Rectal smooth muscle tissue (tissue), 1 donor: ENCODE results near the gene CNTNAP5.

ENCODE experiments used
- H3K27ac ChIP-seq: one replicate; pipeline ENCODE4 v1.7.0; 2013; ENCODE audit warnings: low read depth, low read length, inconsistent platforms
- H3K27me3 ChIP-seq: one replicate; pipeline ENCODE4 v1.7.0; 2013; ENCODE audit warnings: low read length; ENCODE audit not compliant: control insufficient read depth, insufficient read depth
- H3K36me3 ChIP-seq: one replicate; pipeline ENCODE4 v1.7.0; 2013; ENCODE audit warnings: low read length; ENCODE audit not compliant: control insufficient read depth, insufficient read depth
- H3K4me1 ChIP-seq: one replicate; pipeline ENCODE4 v1.7.0; 2013; ENCODE audit warnings: low read length; ENCODE audit not compliant: control insufficient read depth, insufficient read depth
- H3K4me3 ChIP-seq: one replicate; pipeline ENCODE4 v1.7.0; 2013; ENCODE audit warnings: low read length
- H3K9ac ChIP-seq: one replicate; pipeline ENCODE4 v1.7.0; 2013; ENCODE audit warnings: low read length

Gene CNTNAP5

DNA sequence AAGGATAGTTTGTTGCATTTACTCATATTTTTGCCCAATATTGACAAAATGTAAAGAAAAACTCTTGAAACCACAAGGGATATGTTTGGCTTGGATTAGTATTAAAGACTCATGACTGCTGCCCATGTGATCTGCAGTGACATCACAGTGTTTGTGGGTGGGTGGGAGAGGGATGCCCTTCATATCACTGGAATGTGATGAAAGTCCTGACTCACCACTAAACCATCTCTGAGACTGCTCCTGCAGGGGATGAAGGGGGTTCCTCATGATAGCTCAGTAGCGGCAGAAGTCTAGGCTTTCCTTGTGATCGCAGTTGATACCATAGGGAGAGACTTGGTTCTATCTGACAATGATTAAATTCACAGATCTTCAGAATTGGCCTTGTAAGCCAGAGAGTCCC is 451.2 kb downstream of the CNTNAP5 start:
- Histone ChIP-seq H3K9ac (no peak overlapping the region), H3K4me3 (no peak overlapping the region), H3K36me3 (no peaks in the 10 kb centered on the region), H3K27ac (no peak overlapping the region), H3K4me1 (no peaks in the 10 kb centered on the region), H3K27me3 (no peaks in the 10 kb centered on the region)

DNA sequence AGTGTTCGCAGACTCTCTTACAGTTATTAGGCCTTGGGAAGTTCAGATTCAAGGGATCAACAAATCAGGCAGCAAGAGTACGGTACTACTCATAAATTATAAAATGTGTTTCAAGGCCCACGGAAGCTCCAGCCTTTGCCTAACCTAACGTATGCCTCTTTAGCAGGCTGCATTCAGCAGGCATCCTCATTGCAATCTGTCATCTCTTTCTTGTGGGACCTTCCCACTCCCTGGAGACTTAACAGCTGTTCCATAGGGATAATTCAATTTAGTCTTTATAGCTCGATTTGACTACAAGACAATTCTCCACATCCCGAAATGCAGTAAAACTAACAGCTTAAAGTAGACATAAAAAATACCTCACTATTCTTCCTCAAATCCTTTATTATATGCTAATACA is 453.7 kb downstream of the CNTNAP5 start:
- H3K4me1 ChIP-seq: no peaks in the 10 kb centered on the region

DNA sequence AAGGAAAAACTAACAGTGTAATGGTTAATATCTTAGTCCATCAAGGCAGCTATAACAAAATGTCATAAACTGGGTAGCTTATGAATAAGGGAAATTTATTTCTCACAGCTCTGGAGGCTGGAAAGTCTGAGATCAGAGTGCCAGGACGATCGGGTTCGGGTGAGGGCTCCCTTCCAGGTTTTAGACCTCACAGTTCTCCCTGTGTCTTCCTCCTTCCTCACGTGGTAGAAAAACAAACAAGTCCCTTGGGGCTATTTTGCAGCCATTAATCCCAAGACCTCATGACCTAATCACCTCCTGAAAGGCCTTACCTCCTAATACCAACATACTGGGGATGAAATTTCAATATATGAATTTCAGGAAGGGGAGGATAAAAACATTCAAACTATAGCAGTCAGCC is 455.9 kb downstream of the CNTNAP5 start:
- Histone ChIP-seq H3K4me1 (no peaks in the 10 kb centered on the region), H3K9ac (no peak overlapping the region)

More for the DNA sequence above, 453.7 kb downstream of the CNTNAP5 start:
- no peaks in the 10 kb centered on the region for H3K27me3 ChIP-seq
- H3K9ac ChIP-seq: no peak overlapping the region
- no peak overlapping the region for H3K27ac ChIP-seq
- no peak overlapping the region for H3K4me3 ChIP-seq
- H3K36me3 ChIP-seq: no peaks in the 10 kb centered on the region

DNA sequence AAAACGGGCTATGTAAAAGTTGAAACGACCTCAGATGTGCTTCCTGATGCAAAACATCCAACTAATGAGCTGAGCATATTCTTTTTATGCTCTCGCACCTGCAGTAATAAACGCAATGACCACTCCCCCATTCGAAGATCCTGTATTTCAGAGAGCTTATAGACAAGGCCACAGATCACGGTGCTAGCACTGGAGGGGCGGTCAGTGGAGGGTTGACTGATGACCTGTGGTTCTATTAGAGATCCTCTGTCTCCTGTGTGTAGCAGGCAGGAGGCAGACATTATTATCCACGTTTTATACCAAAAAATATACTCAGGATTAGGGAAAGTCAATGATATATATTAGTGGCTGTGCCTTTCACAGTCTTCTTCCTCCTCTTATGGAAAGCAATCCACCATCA is 457.0 kb downstream of the CNTNAP5 start:
- no peaks in the 10 kb centered on the region for H3K27me3 ChIP-seq
- no peak overlapping the region for H3K27ac ChIP-seq
- no peak overlapping the region for H3K4me3 ChIP-seq

More for the DNA sequence above, 455.9 kb downstream of the CNTNAP5 start:
- Histone ChIP-seq H3K27ac (no peak overlapping the region), H3K36me3 (no peaks in the 10 kb centered on the region), H3K4me3 (no peak overlapping the region), H3K27me3 (no peaks in the 10 kb centered on the region)

DNA sequence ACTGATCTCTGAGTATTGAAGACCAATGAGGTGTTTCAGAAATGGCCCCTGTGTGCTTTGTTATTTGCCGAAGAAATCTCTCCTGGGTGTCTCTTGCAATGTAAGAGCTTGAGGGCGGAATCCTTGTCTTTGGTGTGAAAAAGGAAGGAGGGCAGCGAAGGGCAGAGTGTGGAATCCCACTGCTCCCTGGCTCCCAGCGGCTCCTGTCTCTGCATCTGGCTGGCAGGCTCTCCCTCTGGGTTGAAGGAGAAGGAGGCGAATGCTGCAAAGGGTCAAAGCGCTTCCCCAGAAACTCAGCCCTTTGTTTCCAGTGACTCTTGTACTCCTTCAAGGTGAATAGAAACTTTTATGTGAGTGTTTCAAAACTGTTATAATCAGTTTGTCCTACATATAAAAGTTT is 457.5 kb downstream of the CNTNAP5 start:
- Histone ChIP-seq H3K27ac (no peak overlapping the region), H3K9ac (no peak overlapping the region), H3K4me1 (no peaks in the 10 kb centered on the region), H3K4me3 (no peak overlapping the region), H3K36me3 (no peaks in the 10 kb centered on the region), H3K27me3 (no peaks in the 10 kb centered on the region)

More for the DNA sequence above, 457.0 kb downstream of the CNTNAP5 start:
- H3K4me1 ChIP-seq: no peaks in the 10 kb centered on the region
- H3K9ac ChIP-seq: no peak overlapping the region
- no peaks in the 10 kb centered on the region for H3K36me3 ChIP-seq

DNA sequence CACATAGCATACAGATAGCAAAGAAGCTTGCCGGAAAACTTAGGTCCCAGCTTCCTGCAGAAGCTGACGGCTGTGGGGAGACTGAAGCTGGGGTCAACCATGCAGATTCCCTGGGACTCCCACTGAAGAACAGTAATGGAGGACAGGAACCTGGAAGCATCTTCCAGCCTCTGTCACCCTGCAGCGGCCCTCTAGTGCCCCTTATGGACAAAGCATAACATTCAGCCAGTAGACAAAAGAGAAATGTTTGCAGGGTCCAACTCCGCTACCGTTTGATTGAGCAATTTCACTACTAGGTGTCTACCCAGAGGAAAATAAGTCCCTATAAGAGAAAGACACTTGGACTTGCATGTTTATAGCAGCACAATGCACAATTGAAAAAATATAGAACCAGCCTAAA is 460.6 kb downstream of the CNTNAP5 start:
- H3K27me3 ChIP-seq: no peaks in the 10 kb centered on the region
- H3K9ac ChIP-seq: no peak overlapping the region
- no peak overlapping the region for H3K4me3 ChIP-seq
- H3K27ac ChIP-seq: no peak overlapping the region
- H3K4me1 ChIP-seq: no peaks in the 10 kb centered on the region
- H3K36me3 ChIP-seq: no peaks in the 10 kb centered on the region

DNA sequence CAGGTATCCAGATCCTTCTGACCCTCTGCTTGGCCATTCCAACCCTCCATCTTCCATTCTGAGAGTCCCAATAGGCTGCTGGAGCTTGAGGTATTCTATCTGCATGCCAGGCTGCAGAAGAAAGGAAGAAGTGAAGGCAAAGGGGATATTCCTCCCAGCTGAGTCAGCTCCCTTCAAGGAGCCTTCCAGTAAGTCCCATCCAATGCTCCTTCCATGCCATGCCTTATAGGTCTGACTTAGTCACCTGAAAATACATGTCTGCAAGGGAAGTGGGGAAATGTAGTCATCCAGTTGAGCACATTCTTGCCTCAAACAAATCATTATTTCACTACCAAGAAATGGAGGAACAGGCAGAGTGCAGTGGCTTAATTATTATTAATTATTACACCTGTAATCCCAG is 464.6 kb downstream of the CNTNAP5 start:
- Histone ChIP-seq H3K4me3 (no peak overlapping the region), H3K4me1 (no peaks in the 10 kb centered on the region), H3K9ac (no peak overlapping the region), H3K36me3 (no peaks in the 10 kb centered on the region), H3K27ac (no peak overlapping the region), H3K27me3 (no peaks in the 10 kb centered on the region)

DNA sequence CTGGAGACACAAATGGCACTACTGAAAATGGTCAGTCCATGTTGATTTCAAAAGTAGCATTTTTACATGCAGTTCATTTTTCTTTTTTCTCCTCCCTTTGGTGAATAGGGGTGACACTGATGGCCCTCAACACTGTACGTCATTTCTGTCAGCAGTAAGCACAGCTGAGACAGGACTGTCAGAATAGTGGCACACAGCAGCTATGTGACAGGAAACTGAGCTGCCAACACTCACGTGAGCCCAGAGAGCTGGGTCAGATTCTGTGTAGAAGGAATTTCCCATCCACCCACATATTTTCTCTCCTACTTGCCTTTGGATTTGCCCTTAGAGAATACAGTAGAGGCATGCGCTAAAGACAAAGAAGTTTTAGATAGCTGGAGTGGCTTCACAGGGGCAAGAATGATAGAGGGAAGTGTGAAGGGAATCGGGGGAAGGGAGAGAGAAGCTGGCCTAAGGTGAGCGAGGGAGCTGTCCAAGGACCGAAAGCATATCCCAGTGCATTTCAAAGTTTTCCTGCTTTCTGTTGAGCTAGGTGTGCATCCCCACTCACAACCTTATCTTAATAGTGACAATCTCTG is 476.6 kb downstream of the CNTNAP5 start:
- H3K27me3 ChIP-seq: no peaks in the 10 kb centered on the region

DNA sequence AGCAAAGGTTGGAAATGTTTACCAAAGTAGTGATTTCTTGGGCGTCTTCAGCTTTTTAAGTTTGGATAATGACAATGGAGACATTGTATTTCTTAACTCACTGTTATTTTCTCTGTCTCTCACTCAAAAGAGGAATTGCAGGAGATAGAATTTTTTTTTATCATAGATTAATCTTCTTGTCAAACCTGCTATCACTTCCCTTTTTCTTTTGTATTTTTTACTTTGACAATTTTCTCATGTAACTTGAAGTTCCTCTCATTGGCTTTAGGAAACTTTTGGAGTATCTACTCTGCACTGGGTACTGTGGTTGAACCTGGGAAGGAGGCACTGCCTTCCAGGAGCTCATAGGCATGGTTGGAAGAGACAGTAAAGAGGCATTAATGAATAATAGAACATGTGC is 489.1 kb downstream of the CNTNAP5 start:
- Histone ChIP-seq H3K27me3 (no peaks in the 10 kb centered on the region), H3K4me1 (no peaks in the 10 kb centered on the region), H3K4me3 (no peak overlapping the region), H3K27ac (no peak overlapping the region), H3K36me3 (no peaks in the 10 kb centered on the region), H3K9ac (no peak overlapping the region)

More for the DNA sequence above, 476.6 kb downstream of the CNTNAP5 start:
- no peak overlapping the region for H3K9ac ChIP-seq
- no peaks in the 10 kb centered on the region for H3K36me3 ChIP-seq
- H3K4me1 ChIP-seq: no peaks in the 10 kb centered on the region
- H3K4me3 ChIP-seq: no peak overlapping the region
- H3K27ac ChIP-seq: no peak overlapping the region

DNA sequence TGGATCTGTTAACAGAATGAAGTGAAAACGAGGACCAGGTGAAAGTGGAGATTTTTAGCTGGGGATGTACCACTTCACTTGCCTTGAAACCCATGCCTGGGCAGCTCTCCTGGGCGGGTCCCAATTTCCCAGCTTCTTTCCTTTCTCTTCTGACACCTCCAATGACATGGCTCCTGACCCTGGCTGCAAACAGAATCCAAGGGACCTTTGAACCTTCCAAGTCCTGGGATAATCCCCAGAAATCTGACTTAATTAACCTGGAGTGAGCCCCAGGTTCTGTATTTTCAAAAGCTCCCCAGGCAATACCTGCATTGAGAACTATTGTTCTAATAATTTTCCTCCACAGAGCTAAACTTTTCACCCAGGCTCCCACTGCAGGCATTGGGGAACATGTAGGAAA is 495.9 kb downstream of the CNTNAP5 start:
- Histone ChIP-seq H3K9ac (no peak overlapping the region), H3K27me3 (no peaks in the 10 kb centered on the region), H3K27ac (no peak overlapping the region), H3K4me3 (no peak overlapping the region), H3K36me3 (no peaks in the 10 kb centered on the region), H3K4me1 (no peaks in the 10 kb centered on the region)

DNA sequence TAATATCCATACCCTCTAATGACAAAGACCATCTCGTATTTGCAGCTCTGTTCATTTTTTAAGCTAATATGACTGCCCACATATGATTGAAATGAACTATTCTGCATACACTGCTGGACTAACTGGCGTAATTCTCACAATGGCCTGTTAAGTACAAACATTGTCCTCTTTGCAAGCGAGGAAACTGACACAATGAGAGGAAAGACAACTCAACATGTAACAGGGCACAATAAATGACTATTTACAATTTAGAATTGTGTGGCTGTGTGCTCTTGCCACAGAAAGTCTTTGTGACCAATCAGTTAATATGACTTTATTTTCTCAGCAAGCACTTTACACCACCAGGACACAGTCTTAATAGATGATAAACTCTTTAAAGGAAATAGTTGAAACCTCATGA is 498.0 kb downstream of the CNTNAP5 start:
- no peaks in the 10 kb centered on the region for H3K4me1 ChIP-seq
- H3K27me3 ChIP-seq: no peaks in the 10 kb centered on the region
- no peaks in the 10 kb centered on the region for H3K36me3 ChIP-seq
- H3K4me3 ChIP-seq: no peak overlapping the region
- no peak overlapping the region for H3K27ac ChIP-seq
- no peak overlapping the region for H3K9ac ChIP-seq

DNA sequence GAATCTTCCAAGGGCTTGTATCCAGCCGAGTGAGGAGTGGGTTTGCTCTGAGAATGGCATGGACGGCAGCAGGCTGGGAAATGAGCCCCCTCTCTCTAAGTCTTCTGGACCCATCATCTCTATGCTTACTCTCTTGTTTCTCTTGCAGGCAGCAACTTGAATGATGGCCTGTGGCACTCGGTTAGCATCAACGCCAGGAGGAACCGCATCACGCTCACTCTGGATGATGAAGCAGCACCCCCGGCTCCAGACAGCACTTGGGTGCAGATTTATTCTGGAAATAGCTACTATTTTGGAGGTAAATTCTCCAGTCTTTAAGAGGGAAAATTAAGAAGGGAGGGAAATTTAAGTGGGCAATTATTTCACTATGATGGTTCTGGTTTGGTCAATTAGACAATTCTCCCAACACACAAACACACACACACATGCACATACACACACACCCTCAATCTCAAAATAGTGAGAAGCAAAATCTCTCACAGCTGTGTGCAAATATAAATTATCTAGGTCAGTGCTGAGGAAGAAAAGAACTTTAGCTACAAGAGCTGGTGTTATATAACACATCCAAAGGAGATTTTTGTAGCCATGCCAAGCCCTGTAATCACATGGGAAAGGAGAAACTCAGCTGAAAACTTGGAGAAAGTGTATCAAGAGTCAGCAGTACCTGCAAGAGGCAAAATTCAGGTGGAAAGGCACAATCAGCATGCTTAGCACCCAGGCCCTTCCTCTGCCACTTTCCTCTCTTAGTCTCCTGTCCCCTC is 499.2 kb downstream of the CNTNAP5 start:
- Histone ChIP-seq H3K4me1 (no peaks in the 10 kb centered on the region), H3K27me3 (no peaks in the 10 kb centered on the region), H3K27ac (no peak overlapping the region), H3K4me3 (no peak overlapping the region), H3K9ac (no peak overlapping the region), H3K36me3 (no peaks in the 10 kb centered on the region)

DNA sequence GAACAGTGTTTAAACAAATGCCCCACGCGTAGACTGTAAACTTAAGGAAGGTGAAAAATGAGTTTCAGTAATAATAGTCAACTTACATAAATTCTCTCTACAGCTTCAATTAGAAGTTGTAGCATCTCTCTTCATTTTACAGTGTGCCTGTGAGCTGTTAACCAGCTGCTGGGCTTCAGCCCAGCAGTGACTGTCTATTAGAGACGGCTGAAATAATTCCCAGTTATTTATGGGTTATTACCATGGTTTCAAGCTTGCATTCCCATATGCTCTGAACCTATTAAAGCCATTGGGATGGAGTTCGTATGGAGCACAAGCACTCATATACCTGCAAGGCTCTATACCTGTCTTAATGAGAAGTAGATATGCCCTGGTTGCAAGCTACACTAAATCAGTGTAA is 501.1 kb downstream of the CNTNAP5 start:
- Histone ChIP-seq H3K27me3 (no peaks in the 10 kb centered on the region), H3K4me3 (no peak overlapping the region), H3K4me1 (no peaks in the 10 kb centered on the region), H3K27ac (no peak overlapping the region), H3K36me3 (no peaks in the 10 kb centered on the region), H3K9ac (no peak overlapping the region)
